HG03460 (cell line): Measurements from ENCODE around the gene POLD1.
"Not testable (repeated sequence)": the region's sequence is repeated elsewhere in the genome, so short reads cannot be mapped to it uniquely, and the experiment has no call there.

ENCODE experiments used
- ATAC-seq: cut with Tn5 transposase; IDR thresholded peaks from one replicate; pipeline ENCODE4 v1.9.1; 2021; ENCODE audit not compliant: unreplicated experiment

The POLD1 gene

GRCh38 chr19:50383852-50384684 lies at the start of gene POLD1:
POLD1 (plus strand) TSS chr19:50384347; CDS start chr19:50398852, 14,505 bp downstream.
- peak; percentile 82 for ATAC-seq

- ATAC-seq: no peak
These were observed 49.3 kb upstream of the POLD1 start for GRCh38 chr19:50334741-50335421.

GRCh38 chr19:50337031-50337430 lies 47.1 kb upstream of the POLD1 start:
- ATAC-seq: not testable (repeated sequence)

GRCh38 chr19:50340331-50340730 lies 43.8 kb upstream of the POLD1 start:
- ATAC-seq: no peak

- peak; percentile 61 for ATAC-seq
These were observed 43.0 kb upstream of the POLD1 start for GRCh38 chr19:50341091-50341564.

- no peak for ATAC-seq
These were observed 39.4 kb upstream of the POLD1 start for GRCh38 chr19:50344661-50345318.

- ATAC-seq: not testable (repeated sequence)
These were observed 37.0 kb upstream of the POLD1 start for GRCh38 chr19:50347089-50347581.

GRCh38 chr19:50349277-50350057 lies 34.7 kb upstream of the POLD1 start:
- ATAC-seq: no peak

GRCh38 chr19:50352242-50352641 lies 31.9 kb upstream of the POLD1 start:
- ATAC-seq: no peak

- not testable (repeated sequence) for ATAC-seq
These were observed 30.7 kb upstream of the POLD1 start for GRCh38 chr19:50353487-50353880.

- no peak for ATAC-seq
These were observed 27.4 kb upstream of the POLD1 start for GRCh38 chr19:50356691-50357177.

GRCh38 chr19:50357178-50358100 lies 26.7 kb upstream of the POLD1 start:
- peak; percentile 58 for ATAC-seq

- ATAC-seq: no peak
These were observed 25.4 kb upstream of the POLD1 start for GRCh38 chr19:50358483-50359327.

- ATAC-seq: no peak
These were observed 24.8 kb upstream of the POLD1 start for GRCh38 chr19:50359328-50359818.

GRCh38 chr19:50361290-50362029 lies 22.7 kb upstream of the POLD1 start:
- no peak for ATAC-seq

- no peak for ATAC-seq
These were observed 22.1 kb upstream of the POLD1 start for GRCh38 chr19:50362030-50362412.

GRCh38 chr19:50362656-50363424 lies 21.3 kb upstream of the POLD1 start:
- no peak for ATAC-seq
